Measurements from ENCODE around the gene PRPSAP1.
"Not testable (repeated sequence)": the region's sequence is repeated elsewhere in the genome, so short reads cannot be mapped to it uniquely, and the experiment has no call there.

PRPSAP1 gene

DNA sequence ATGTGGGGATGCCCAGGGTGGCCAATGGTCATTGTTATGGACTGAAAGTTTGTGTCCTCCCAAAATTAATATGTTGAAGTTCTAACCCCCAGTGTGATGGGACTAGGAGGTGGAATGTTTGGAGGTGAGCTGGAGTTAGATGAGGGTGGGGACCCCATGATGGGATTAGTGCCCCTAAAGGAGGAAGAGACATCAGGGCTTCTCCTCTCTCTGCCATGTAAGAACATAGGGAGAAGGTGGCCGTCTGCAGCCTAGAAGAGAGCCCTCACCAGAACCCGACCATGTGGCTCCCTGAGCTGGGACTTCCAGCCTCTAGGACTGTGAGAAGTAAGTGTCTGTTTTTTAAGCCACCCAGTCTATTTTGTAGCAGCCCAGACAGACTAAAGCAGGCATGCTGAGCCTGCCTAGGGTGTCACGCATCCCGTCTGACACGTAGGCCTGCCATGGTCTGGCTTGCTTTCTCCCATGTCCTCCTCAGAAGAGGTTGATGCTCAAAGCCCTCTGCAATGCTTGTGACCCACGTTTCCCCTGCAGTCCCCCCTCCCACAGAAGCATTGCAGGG, 4.0 kb upstream of the PRPSAP1 start:
- DNase-seq = no peak

DNA sequence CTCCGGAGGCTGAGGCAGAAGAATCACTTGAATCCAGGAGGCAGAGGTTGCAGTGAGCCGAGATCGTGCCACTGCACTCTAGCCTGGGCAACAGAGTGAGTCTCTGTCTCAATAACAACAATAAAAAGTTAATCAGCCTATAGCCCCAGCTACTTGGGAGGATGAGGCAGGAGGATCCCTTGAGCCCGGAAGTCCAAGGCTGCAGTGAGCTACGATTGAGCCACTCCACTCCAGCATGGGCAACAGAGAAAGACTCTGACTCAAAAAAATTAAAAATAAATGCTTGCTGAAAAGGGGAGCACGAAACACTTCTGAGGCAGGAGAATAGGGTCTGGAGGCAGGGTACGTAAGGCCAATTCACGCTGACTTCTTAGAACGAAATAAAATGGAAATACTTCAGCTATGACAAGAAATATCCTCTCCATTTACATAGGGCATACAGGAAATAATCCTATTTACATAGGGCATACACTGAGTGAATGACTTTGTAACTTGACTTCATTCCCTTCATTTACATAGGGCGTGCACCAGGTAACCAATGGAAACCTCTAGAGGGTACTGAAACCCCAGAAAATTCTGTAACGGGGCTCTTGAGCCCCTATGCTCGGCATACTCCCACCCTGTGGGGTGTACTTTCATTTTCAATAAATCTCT, 3.2 kb upstream of the PRPSAP1 start:
- no peak for DNase-seq

DNA sequence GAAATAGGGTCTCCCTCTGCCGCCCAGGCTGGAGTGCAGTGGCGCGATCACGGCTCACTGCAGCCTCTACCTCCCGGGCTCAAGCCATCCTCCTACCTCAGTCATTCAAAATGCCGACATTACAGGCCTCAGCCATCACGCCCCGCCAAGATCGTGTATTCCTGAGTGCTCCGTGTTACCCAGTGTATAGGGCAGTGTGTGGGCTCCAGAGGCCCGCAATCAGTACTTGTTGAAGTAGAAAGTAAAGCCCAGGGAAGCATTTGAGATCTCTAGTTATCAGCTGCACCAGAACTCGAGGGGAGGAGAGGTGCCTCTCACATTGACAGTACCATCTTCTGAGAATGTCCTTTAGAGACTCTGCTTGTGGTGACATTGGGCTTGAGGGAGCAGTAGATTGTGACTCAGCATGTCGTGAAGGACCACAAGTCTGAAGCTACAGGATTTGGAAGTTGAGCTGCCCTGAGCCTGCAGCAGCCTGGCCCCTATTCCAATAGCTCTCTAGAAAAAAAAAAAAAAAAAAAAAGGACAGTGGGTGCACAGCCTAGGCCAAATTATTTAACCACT, 1.1 kb upstream of the PRPSAP1 start:
- no peak for DNase-seq

DNA sequence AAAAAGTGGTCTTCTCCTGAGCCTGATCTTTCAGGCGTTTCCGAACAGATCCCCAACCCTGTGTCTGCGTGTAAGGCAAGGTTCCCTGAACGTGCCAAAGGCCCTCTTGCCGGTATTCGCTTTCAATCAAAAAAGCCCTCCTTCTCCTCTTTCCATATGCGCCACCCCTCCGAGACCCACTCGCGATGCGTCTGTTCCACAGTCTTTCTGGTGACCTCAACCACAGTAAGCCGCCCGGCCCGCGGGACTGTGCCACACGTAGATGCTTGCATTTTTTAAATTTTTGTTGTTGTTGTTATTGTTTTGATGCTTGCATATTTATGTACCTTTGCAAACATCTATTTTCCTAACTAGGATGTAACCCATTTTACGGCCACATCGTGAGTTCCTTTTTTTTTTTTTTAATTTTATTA, 607 bp upstream of the PRPSAP1 start:
- DNase-seq = no peak

DNA sequence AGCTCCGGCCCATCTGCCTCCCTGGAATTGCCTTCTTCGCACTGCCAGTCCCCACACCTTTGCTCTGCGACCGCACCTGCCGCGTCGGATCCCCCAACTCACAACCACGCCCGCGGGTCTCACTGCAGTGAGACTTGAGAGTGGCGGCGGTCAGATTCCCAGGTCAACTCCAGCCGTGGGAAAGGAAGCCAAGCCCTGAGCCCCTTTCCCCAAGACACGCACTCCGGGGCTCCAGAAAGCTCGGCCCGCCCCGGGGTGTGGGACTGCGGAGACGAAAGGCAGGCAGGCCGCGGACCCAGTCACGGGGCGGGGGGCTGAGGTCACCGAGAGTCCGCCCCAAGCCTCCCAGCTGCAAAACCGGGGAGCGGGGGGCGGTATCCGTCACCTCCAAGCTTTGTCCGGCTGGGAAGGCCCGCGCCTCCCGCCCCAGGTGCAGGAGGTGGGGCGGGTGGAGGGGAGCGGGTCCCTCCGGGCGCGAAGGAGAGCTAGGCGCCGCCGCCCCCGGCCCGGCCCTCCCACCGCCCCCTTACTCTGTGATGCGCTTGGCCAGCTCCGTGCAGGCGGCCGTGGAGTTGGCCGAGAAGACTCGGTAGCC, 615 bp downstream of the PRPSAP1 start:
- DNase-seq = no peak

DNA sequence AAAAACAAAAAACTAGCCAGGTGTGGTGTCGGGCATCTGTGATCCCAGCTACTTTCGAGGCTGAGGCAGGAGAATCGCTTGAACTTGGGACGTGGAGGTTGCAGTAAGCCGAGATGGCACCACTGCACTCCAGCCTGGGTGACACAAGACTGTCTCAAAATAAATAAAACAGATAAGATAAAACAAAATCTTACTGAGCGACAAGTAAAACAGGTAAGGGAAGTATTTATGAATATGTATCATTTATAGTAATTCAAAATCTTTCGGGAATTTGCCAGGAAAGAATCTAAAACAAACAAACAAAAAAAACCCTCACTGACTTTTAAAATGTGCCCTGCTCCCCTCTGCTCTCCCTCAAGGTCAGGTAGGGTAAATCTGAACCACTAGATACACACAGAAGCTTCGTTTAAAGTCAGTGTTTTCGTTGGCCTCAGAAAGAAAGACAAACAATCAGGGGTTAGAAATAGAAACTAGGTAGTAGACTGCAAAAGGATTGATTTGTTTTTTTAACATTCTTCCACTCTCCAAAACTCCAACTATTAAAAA, 2.1 kb downstream of the PRPSAP1 start:
- DNase-seq = no peak

DNA sequence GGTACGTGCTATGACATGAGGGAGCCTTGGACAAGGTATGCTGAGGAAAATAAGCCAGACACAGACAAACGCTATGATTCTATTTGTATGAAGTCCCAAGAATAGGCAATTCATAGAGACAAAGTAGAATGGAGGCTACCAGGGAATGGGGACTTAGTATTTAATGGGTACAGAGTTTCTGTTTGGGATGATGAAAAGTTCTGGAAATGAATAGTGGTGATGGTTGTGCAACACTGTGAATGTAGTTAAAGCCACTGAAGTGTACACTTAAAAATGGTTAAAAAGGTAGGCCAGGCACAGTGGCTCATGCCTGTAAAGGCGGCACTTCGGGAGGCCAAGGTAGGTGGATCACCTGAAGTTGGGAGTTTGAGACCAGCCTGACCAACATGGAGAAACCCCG, 3.3 kb downstream of the PRPSAP1 start:
- DNase-seq = no peak

DNA sequence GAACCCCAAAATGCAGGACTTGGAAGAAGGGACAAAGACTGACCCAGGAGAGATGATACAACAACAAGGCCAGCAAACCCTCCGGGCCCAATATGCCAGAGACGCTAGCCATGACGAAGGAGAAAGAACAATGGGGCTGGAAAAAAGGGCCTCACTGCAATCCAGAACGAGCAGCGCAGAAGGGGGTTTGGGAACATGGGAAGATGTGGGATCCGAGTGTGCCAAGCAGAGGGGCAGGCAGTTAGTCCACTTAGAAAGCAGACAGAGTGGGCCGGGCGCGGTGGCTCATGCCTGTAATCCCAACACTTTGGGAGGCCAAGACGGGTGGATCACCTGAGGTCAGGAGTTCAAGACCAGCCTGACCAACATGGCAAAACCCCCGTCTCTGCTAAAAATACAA, 6.8 kb downstream of the PRPSAP1 start:
- DNase-seq = not testable (repeated sequence)

DNA sequence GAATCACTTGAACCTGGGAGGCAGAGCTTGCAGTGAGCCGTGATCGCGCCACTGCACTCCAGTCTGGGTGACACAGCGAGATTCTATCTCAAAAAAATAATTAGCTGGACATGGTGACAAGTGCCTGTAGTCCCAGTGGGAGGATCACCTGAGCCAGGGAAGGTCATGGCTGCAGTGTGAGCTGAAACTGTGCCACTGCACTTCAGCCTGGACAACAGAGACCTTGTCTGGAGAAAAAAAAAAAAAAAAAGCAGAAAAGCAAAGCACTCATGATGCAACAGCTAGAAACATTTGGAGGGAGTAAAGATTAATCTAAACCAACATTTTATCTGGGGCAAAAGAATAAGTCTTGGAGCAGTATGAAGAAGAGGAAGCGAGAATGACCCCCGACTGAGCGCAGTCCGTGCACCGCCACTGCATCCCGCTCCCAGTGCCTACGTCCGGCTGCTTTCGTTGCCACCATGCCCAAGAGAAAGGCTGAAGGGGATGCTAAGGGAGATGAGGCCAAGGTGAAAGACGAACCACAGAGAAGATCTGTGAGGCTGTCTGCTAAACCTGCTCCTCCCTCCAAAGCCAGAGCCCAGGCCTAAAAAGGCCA, 8.2 kb downstream of the PRPSAP1 start:
- no peak for DNase-seq

DNA sequence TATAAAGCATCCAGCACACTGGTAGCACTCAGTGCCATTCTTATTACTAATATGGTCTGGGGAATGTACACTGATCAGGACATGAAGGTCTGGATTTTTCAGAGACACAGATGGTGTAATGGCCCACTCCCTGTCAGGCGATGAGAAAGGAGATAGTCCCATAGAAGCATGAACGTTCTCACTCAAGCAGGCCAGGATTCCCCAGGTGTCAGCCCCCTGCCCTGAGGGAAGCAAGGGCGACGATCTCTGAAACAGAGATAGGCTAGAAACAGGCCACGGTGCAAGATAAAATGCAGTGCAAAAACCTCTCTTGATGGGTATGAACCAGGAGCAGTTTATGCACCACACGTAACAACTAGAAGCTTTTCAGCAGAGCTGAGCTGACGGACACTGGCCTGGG, 10.6 kb downstream of the PRPSAP1 start:
- DNase-seq = no peak

DNA sequence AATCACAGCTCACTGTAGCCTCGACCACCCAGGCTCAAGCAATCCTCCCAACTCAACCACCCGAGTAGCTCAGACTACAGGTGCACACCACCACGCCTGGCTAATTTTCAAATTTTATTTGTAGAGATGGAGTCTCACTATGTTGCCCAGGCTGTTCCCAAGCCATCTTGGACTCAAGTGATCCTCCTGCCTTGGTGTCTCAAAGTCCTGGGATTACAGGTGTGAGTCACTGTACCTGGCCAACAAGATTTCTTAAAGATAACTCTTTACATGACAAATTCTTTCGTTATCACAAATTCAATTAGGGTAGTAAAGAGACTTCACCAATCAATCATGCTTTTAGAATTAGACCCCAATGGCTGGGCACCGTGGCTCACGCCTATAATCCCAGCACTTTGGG, 12.4 kb downstream of the PRPSAP1 start:
- no peak for DNase-seq

DNA sequence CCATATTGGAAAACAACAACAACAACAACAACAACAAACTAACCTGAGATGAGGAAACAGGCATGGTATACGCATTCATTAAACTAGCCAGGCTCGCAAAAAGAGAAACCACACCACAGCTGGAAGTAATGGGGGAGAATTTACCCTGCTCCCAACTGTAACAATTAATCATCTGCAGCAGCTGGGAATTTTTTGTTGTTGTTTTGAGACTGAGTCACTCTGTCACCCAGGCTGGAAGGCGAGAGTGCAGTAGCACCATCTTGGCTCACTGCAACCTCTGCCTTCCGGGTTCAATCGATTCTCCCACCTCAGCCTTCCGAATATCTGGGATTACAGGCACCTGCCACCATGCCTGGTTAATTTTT, 16.3 kb downstream of the PRPSAP1 start:
- no peak for DNase-seq

DNA sequence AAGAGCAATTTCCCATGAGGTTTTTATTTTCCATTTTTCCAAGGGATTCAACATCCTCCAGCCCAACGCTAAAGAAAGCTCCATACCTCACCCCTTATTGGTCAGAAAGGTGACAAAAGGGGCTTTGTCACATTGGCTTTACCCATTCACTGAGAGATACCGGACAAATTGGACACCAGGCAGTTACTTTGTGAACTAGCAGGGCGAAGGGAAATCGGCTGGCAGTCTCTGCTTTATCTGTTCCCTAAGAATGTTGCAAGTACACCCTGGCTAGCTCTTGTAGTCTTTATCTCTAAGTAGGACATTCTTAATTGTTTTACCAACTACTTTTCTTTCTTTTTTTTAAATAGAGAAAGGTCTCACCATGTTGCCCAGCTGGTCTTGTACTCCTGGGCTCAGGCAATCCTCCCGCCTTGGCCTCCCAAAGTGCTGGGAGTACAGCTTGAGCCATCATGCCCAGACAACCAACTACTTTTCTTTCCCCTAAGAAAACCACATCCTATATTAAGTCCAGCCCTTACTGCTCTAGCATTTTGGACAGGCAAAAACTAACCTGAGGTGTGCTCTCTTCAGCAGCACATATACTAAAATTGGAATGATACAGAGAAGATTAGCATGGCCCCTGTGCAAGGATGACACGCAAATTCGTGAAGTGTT, 16.8 kb downstream of the PRPSAP1 start:
- DNase-seq = no peak

DNA sequence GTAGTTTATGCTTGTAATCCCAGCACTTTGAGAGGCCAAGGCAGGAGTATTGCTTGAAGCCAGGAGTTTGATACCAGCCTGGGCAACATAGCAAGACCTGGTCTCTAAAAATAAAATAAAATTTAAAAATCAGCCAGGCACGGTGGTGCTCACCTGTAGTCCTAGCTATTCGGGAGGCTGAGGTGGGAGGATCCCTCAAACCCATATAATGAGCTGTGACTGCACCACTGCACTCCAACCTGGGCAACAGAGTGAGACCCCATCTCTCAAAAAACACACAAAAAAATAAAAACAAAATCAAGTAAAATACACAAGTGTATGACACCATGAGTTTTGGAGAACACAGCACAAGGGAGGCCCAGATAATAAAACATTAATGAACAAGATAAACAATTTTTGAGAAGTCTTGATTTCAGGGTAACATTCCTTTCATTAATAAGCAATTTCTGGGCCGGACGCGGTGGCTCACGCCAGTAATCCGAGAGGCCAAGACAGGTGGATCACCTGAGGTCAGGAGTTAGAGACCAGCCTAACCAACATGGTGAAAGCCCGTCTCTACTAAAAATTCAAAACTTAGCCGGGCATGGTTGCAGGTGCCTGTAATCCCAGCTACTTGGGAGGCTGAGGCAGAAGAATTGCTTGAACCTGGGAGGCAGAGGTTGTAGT, 17.9 kb downstream of the PRPSAP1 start:
- DNase-seq = no peak

DNA sequence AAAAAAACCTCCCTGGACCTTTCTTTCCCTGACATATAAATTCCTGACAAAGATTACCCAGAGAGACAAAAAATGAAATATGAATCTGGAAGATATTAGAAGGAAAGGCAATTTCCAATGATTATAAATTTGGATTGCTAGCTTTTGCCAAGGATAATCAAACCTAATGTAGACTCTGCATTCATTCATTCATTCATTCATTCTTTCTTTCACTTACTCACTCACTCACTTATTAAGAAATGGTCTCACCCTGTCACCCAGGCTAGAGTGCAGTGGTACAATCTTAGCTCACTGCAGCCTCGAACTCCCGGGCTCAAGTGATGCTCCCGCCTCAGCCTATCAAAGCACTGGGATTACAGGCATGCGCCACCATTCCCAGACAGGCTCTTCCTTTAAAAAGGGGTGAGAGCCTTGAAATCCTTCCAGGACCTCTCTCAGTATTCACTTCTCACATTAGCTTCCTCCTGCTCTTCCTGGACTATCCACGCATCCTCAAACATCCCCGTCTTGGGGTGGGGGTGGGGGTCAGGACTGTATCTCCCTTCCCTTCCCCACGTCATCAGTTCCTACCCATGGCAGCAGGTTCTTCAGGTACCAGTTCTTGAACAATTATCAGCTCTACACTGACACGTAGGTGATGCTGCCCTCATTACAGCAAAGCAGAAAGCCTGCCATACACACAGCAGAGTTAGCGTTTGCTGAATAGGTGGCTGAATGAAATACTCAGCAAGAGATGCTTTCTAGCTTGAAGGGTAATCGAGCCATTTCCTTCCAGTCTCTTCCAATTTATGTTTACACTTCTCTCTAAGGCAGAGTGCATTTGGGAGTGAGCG, 19.8 kb downstream of the PRPSAP1 start:
- no peak for DNase-seq

DNA sequence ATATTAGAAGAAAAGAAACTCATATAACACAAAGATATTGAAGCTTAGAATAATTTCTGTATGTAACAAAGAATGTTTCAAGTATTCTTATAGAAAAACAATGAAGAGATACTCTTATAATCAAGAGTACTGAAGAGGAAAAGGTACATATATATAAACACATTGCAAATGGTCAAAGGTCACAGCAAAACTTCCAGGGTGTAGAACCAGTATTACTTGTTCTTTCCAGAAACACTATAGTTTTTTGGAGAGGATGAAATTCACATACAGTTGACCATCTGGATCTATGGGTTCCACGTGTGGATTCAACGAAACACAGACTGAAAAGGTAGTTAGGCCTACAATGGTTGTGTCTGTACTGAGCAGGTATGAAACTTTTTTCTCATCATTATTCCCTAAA, 22.6 kb downstream of the PRPSAP1 start:
- DNase-seq = no peak

DNA sequence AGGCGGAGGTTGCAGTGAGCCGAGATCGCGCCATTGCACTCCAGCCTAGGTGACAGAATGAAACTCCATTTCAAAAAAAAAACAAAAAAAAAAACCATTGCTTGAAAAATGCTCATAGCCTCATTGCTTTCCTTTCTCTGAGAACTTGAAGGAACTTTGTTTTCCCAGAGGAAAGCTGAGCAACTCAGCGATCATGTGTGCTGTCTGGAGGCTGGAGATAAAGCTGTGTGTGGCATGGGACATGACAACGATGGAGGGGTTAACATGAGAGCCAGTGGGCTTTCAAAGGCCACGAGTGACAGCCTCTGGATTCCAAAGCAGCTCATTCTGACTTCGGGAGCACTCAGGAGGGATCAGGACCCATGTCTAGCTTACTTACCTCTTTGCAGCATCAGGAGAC, 24.1 kb downstream of the PRPSAP1 start:
- no peak for DNase-seq

DNA sequence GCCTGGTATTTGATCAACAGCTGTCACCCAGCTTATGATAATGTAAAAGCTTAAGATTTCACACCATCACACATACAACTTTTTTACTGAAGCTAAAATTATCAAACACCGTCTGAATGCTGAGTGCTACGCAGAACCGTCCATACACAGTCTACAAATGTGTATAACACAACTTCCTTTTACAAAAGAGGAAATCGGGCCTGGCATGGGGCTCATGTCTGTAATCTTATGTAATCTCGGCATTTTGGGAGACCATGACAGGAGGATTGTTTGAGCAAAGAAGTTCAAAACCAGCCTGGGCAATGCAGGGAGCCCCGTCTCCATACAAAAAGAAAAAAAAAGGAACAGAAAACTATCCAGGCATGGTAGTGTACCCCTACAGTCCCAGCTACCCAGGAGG, 26.0 kb downstream of the PRPSAP1 start:
- no peak for DNase-seq

DNA sequence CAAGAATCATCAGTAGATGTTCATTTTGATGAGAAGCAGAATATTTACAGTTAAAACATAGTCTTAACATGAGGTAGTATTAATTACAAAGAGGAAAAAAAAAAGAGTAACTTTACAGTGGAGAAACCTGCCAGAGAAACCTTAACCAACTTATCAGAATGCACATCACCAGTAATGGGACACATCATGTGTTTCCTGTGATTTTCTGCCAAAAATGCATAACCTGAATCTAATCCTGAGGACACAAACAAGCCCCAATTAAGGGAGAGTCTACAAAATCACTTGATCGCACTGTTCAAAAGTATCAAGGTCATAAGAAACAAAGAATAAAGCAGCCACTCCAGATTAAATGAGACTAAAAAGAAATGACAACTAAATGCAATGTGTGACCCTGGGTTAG, 27.4 kb downstream of the PRPSAP1 start:
- no peak for DNase-seq

DNA sequence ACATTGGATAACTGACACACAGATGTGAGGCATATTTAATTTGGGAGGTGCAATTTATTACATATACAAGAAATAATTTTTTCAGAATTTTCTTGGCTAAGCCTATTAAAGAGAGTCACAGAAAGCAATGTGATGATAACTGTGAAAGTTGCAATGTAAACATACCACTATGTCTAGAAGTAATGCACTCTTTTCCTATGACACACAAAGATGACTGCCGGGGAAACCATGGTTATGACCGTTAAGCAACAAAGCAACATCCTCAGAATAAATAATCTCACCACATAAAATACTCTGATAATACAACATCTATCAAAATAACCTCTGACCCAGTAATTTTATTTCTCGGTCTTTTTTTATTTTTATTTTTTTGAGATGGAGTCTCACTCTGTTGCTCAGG, 35.1 kb downstream of the PRPSAP1 start:
- no peak for DNase-seq

DNA sequence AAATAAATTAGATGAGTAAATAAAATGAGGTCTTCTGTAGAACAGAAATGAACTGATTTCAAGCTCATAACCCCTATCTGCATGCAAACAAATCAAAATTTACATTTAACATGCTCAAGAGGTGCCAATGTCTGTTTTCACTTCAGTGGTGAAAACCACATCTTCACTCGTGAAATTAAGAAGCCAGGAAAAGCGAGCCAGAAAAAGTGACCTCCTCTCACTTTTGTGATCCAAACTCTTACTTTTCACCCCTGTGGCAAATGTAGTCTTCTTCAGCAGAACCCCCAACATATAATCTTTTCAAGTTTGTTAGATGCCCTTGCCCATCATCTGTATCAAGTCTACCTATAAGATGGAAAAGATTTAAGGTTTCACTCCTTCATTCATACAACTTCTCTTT, 36.2 kb downstream of the PRPSAP1 start:
- DNase-seq = no peak
